ENCODE results near the gene HTT.

Gene HTT

DNA sequence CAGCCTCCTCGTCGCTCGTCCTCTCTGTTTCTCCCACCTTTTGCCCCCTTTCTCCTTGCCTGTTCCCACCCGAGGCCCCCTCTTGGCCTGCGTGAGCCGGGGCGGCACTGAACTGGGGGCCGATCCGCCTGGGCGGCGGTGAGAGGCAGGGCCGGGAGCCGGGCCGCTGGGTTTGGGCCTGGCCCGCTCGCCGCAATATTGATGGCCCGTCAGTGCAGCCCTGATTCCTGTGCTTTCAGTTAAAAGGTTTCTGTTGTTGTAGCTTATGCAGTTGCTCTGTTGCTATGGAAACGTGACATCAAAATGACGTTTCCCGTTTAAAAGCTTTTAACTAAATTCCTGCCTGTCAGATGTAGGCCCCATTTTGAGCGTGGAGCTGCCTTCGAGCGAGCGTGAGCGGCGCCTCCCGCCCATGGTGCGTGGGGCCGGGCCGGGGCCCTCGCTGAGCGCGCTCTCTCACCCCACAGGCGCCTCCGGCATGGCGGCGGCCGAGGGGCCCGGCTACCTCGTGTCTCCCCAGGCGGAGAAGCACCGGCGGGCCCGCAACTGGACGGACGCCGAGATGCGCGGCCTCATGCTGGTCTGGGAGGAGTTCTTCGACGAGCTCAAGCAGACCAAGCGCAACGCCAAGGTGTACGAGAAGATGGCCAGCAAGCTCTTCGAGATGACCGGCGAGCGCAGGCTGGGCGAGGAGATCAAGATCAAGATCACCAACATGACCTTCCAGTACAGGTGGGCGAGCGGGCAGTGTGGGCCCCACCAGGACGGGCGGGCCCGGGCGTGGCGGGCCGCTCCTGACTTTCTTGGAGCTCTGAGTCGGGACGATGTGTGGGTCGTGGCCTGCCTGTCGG is 174.6 kb downstream of the HTT start, which contains the start of gene MSANTD1:
TSS of gene MSANTD1 (plus strand) at position 349 of the 851 bp plus-strand sequence. CDS start at position 413, 64 bp downstream.
- H3K4me1 ChIP-seq (ENCODE audit: insufficient read depth, low read length, poor library complexity, severe bottlenecking), result peaks cover 11% of the 10 kb centered on the region
- no peaks in the 10 kb centered on the region for H4K20me1 ChIP-seq (ENCODE audit: insufficient read depth, low read length, poor library complexity, severe bottlenecking)
- no peak within 1 kb of the TSS for H3K9ac ChIP-seq (ENCODE audit: low read depth, low read length, poor library complexity, severe bottlenecking)

DNA sequence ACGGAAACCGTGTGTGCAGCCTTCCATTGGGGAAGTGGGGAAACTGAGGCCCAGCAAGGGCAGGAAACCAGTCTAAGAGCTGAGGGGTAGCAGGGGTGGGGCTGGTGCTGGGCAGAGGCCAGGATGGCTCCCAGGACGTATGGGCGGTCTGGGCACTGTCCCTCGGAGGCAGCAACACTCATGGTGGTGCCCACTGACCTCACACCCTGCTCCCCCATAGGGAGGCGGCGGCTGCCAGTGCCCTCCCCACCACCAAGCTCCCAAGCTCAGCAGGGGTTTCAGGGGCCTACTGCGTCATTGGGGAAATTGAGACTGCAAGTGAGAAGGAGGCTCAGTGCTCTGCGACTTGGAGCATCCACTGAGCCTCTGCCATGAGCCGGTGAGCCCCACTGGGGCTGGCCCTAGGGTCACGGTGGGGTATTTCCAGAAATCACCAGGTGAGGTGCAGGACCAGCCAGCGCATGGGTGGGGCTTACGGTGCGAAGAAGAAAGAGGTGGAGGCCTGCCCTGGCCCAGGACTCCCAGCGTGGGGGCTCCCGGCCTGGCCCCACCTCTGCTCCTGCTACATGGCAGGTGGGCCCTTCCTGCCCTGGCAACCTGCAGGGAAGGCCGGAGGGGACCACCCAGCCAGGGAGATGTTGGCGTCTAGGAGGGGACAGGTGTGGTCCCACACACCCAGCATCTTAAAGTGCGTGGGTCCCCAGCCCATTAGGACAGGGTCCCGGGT is 175.4 kb downstream of the HTT start:
- Histone ChIP-seq H3K9me3 (ENCODE audit: insufficient read depth, low read depth, low read length) (no peaks in the 10 kb centered on the region), H3F3A (ENCODE audit: low read depth) (no peaks in the 10 kb centered on the region), H2AFZ (ENCODE audit: low read length) (no peak overlapping the region), H3K4me1 (ENCODE audit: insufficient read depth, low read length, poor library complexity, severe bottlenecking) (peaks cover 9% of the 10 kb centered on the region), H3K36me3 (ENCODE audit: insufficient read depth, low read length) (no peaks in the 10 kb centered on the region), H3K9ac (ENCODE audit: low read depth, low read length, poor library complexity, severe bottlenecking) (no peak overlapping the region), H3K27me3 (ENCODE audit: insufficient read depth, low read length, poor library complexity, severe bottlenecking) (no peaks in the 10 kb centered on the region), H3K4me3 (ENCODE audit: low read length, poor library complexity, severe bottlenecking) (no peak overlapping the region), H3K9me2 (replicated peaks; ENCODE audit: low read depth, low read length) (no peaks in the 10 kb centered on the region), H3K4me2 (ENCODE audit: low read depth, low read length, poor library complexity, severe bottlenecking) (no peak overlapping the region), H3K79me2 (ENCODE audit: insufficient read depth, low read length) (no peaks in the 10 kb centered on the region), H4K20me1 (ENCODE audit: insufficient read depth, low read length, poor library complexity, severe bottlenecking) (no peaks in the 10 kb centered on the region)
- TF ChIP-seq, protein P1, sequence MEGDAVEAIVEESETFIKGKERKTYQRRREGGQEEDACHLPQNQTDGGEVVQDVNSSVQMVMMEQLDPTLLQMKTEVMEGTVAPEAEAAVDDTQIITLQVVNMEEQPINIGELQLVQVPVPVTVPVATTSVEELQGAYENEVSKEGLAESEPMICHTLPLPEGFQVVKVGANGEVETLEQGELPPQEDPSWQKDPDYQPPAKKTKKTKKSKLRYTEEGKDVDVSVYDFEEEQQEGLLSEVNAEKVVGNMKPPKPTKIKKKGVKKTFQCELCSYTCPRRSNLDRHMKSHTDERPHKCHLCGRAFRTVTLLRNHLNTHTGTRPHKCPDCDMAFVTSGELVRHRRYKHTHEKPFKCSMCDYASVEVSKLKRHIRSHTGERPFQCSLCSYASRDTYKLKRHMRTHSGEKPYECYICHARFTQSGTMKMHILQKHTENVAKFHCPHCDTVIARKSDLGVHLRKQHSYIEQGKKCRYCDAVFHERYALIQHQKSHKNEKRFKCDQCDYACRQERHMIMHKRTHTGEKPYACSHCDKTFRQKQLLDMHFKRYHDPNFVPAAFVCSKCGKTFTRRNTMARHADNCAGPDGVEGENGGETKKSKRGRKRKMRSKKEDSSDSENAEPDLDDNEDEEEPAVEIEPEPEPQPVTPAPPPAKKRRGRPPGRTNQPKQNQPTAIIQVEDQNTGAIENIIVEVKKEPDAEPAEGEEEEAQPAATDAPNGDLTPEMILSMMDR (conservative IDR thresholded peaks at IDR 0.05; ENCODE audit: low read length), result no peak
- TF ChIP-seq EZH2phosphoT487 (IDR thresholded peaks at IDR 0.05; ENCODE audit: borderline replicate concordance), result no peak

More for the DNA sequence above, 174.6 kb downstream of the HTT start, which contains the start of gene MSANTD1:
- no peak within 1 kb of the TSS for H2AFZ ChIP-seq (ENCODE audit: low read length)
- no peaks in the 10 kb centered on the region for H3K27me3 ChIP-seq (ENCODE audit: insufficient read depth, low read length, poor library complexity, severe bottlenecking)
- H3F3A ChIP-seq (ENCODE audit: low read depth), result no peaks in the 10 kb centered on the region
- no peaks in the 10 kb centered on the region for H3K36me3 ChIP-seq (ENCODE audit: insufficient read depth, low read length)
- H3K4me3 ChIP-seq (ENCODE audit: low read length, poor library complexity, severe bottlenecking), result no peak within 1 kb of the TSS
- no peaks in the 10 kb centered on the region for H3K79me2 ChIP-seq (ENCODE audit: insufficient read depth, low read length)
- H3K4me2 ChIP-seq (ENCODE audit: low read depth, low read length, poor library complexity, severe bottlenecking), result no peak within 1 kb of the TSS
- no peaks in the 10 kb centered on the region for H3K9me2 ChIP-seq (replicated peaks; ENCODE audit: low read depth, low read length)
- H3K9me3 ChIP-seq (ENCODE audit: insufficient read depth, low read depth, low read length), result no peaks in the 10 kb centered on the region
- TF ChIP-seq EZH2phosphoT487 (IDR thresholded peaks at IDR 0.05; ENCODE audit: borderline replicate concordance), result no peak
- TF ChIP-seq, protein P1 (conservative IDR thresholded peaks at IDR 0.05; ENCODE audit: low read length), result no peak

DNA sequence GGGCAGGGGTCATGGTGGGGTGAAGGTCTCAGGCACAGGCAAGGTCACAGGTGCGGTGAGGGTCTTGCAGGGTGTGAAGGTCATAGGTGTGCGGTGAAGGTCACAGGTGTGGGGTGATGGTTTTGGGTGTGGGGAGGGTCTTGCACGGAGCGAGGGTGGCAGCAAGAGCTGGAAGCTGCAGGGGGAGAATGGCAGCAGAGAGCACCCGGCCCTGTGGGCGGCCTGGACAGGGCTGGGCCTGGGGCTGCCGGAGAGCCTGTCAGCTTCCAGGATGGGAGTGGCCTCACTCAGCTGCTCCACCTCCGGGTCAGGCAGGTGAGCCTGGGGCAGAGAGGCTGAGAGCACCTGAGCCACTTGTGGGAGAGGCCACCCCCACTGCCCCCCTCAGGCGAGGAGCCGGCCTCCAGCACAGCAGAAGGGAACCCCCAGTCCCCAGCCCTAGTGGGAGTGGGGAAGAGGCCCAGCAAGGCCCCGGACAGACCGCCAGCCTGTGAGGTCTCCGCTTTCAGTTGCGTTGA is 176.0 kb downstream of the HTT start:
- Histone ChIP-seq H3K79me2 (ENCODE audit: insufficient read depth, low read length) (no peaks in the 10 kb centered on the region), H3K9me2 (replicated peaks; ENCODE audit: low read depth, low read length) (no peaks in the 10 kb centered on the region), H3K4me3 (ENCODE audit: low read length, poor library complexity, severe bottlenecking) (no peak overlapping the region), H2AFZ (ENCODE audit: low read length) (no peak overlapping the region), H3F3A (ENCODE audit: low read depth) (no peaks in the 10 kb centered on the region), H3K9me3 (ENCODE audit: insufficient read depth, low read depth, low read length) (no peaks in the 10 kb centered on the region), H4K20me1 (ENCODE audit: insufficient read depth, low read length, poor library complexity, severe bottlenecking) (no peaks in the 10 kb centered on the region), H3K36me3 (ENCODE audit: insufficient read depth, low read length) (no peaks in the 10 kb centered on the region), H3K9ac (ENCODE audit: low read depth, low read length, poor library complexity, severe bottlenecking) (peak overlapping the region; percentile 4), H3K27me3 (ENCODE audit: insufficient read depth, low read length, poor library complexity, severe bottlenecking) (no peaks in the 10 kb centered on the region), H3K4me1 (ENCODE audit: insufficient read depth, low read length, poor library complexity, severe bottlenecking) (peaks cover 9% of the 10 kb centered on the region), H3K4me2 (ENCODE audit: low read depth, low read length, poor library complexity, severe bottlenecking) (no peak overlapping the region)
- TF ChIP-seq EZH2phosphoT487 (IDR thresholded peaks at IDR 0.05; ENCODE audit: borderline replicate concordance), result no peak
- TF ChIP-seq, protein P1 (conservative IDR thresholded peaks at IDR 0.05; ENCODE audit: low read length), result no peak

All from Loucy (cell line).